Measurements from ENCODE around the gene CA5A.

DNA sequence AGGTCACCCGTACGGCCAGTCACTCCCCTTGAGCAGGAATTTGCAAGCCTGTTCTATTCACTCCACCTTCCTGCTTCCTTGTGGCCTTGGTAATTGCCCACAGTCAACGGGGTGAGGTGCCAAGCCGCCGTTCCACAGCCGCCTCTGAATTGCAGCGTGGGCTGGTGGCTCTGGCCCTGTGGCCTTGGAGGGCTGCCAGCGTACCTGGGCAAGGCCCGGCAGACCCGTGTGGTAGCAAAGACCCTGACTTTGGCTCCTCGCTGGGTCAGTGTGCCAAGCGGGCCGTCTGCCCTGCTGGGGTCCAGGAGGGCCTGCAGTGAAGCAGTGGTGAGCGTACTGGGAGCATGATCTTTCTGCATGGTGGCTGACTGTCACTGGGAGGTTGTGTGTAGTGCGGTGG, 18.5 kb upstream of the CA5A start:
- TF ChIP-seq, protein P1, sequence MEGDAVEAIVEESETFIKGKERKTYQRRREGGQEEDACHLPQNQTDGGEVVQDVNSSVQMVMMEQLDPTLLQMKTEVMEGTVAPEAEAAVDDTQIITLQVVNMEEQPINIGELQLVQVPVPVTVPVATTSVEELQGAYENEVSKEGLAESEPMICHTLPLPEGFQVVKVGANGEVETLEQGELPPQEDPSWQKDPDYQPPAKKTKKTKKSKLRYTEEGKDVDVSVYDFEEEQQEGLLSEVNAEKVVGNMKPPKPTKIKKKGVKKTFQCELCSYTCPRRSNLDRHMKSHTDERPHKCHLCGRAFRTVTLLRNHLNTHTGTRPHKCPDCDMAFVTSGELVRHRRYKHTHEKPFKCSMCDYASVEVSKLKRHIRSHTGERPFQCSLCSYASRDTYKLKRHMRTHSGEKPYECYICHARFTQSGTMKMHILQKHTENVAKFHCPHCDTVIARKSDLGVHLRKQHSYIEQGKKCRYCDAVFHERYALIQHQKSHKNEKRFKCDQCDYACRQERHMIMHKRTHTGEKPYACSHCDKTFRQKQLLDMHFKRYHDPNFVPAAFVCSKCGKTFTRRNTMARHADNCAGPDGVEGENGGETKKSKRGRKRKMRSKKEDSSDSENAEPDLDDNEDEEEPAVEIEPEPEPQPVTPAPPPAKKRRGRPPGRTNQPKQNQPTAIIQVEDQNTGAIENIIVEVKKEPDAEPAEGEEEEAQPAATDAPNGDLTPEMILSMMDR (IDR thresholded peaks at IDR 0.05): no peak
- no peak for TF ChIP-seq POLR2A (IDR thresholded peaks at IDR 0.05)
- no peak for TF ChIP-seq EP300 (IDR thresholded peaks at IDR 0.05)
